ENCODE data around the gene MINDY2. TPM values are rescaled to one million over a fixed set of nuclear protein-coding genes. Genes with fewer than 3 reads are reported as not detected.
"Not testable (repeated sequence)": the region's sequence is repeated elsewhere in the genome, so short reads cannot be mapped to it uniquely, and the experiment has no call there.

The MINDY2 gene
- total and polyA plus RNA-seq, 12 donors: 3.8 to 37.4 (median 31.8) TPM

GRCh38 chr15:58797505-58797904 is 26.4 kb downstream of the MINDY2 start:
- Histone ChIP-seq H3K27ac (peak overlapping the region in 3 of 10 donors; percentile 3 to 23 (median 10)), H3K9me3 (no peaks in the 10 kb centered on the region), H3K36me3 (peaks cover 0 to 8% (median 0%) of the 10 kb centered on the region in 9 donors), H3K4me3 (no peak overlapping the region), H3K27me3 (no peaks in the 10 kb centered on the region), H3K4me1 (peaks cover 0 to 39% (median 14%) of the 10 kb centered on the region in 9 donors)
- TF ChIP-seq, protein P1, sequence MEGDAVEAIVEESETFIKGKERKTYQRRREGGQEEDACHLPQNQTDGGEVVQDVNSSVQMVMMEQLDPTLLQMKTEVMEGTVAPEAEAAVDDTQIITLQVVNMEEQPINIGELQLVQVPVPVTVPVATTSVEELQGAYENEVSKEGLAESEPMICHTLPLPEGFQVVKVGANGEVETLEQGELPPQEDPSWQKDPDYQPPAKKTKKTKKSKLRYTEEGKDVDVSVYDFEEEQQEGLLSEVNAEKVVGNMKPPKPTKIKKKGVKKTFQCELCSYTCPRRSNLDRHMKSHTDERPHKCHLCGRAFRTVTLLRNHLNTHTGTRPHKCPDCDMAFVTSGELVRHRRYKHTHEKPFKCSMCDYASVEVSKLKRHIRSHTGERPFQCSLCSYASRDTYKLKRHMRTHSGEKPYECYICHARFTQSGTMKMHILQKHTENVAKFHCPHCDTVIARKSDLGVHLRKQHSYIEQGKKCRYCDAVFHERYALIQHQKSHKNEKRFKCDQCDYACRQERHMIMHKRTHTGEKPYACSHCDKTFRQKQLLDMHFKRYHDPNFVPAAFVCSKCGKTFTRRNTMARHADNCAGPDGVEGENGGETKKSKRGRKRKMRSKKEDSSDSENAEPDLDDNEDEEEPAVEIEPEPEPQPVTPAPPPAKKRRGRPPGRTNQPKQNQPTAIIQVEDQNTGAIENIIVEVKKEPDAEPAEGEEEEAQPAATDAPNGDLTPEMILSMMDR (IDR thresholded peaks at IDR 0.05): no peak
- WGBS, 2 donors: 37 to 51% methylated on average over 3 of the region's 3 CpGs
- DNase-seq: no peak
- intact Hi-C loops (cut with DNase I): no loop called here
- peak in 3 of 8 donors; percentile 14 to 43 (median 15) for ATAC-seq

- no peaks in the 10 kb centered on the region for H3K9me3 ChIP-seq
- TF ChIP-seq, protein P1 (IDR thresholded peaks at IDR 0.05): no peak
- WGBS, 2 donors: 63 to 74% methylated on average over 1 of the region's 1 CpG
Measured at GRCh38 chr15:58805095-58805494, 34.0 kb downstream of the MINDY2 start.

DNA sequence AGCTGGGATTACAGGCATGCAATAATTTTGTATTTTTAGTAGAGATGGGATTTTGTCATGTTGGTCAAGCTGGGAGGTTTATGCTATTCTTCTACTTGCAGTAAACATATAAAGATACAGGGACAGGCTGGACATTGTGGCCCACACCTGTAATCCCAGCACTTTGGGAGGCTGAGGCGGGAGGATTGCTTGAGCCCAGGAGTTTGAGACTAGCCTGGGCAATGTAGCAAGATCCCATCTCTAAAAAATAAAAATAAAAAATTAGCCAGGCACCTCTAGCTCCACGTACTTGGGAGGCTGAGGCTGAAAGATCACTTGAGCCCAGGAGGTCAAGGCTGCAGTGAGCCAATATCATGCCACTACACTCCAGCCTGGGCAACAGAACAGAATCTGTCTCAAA is 52.2 kb downstream of the MINDY2 start:
- H3K27me3 ChIP-seq; intact Hi-C loops (cut with DNase I); H3K9me3 ChIP-seq; H3K4me3 ChIP-seq; ATAC-seq; H3K4me1 ChIP-seq; DNase-seq; H3K27ac ChIP-seq: not testable (repeated sequence)
- 94 to 98% methylated on average over 2 of the region's 2 CpGs for WGBS, 2 donors
- H3K36me3 ChIP-seq: peaks cover 0 to 84% (median 24%) of the 10 kb centered on the region in 9 donors

More at GRCh38 chr15:58805095-58805494, 34.0 kb downstream of the MINDY2 start:
- Histone ChIP-seq H3K27me3 (no peaks in the 10 kb centered on the region), H3K4me3 (no peak overlapping the region), H3K4me1 (peaks cover 0 to 6% (median 0%) of the 10 kb centered on the region in 9 donors), H3K36me3 (peaks cover 0 to 29% (median 0%) of the 10 kb centered on the region in 9 donors), H3K27ac (no peak overlapping the region)
- no peak for ATAC-seq
- DNase-seq: no peak
- intact Hi-C loops (cut with DNase I): no loop called here

- intact Hi-C loops (cut with DNase I): no loop called here
- Histone ChIP-seq H3K27me3 (no peaks in the 10 kb centered on the region), H3K9me3 (no peaks in the 10 kb centered on the region), H3K4me3 (no peak overlapping the region), H3K4me1 (peaks cover 0 to 12% (median 0%) of the 10 kb centered on the region in 9 donors), H3K36me3 (peaks cover 0 to 89% (median 14%) of the 10 kb centered on the region in 9 donors), H3K27ac (no peak overlapping the region)
- TF ChIP-seq, protein P1 (IDR thresholded peaks at IDR 0.05): no peak
- no peak for ATAC-seq
- DNase-seq: no peak
- 73 to 76% methylated on average over 2 of the region's 2 CpGs for WGBS, 2 donors
Measured at GRCh38 chr15:58830556-58830955, 59.5 kb downstream of the MINDY2 start.

GRCh38 chr15:58833681-58834426 is 62.8 kb downstream of the MINDY2 start:
- Histone ChIP-seq H3K36me3 (peaks cover 0 to 88% (median 0%) of the 10 kb centered on the region in 9 donors), H3K4me1 (peaks cover 0 to 12% (median 0%) of the 10 kb centered on the region in 9 donors)
- intact Hi-C loops (cut with DNase I); H3K27me3 ChIP-seq; H3K27ac ChIP-seq; H3K9me3 ChIP-seq; DNase-seq; ATAC-seq; H3K4me3 ChIP-seq: not testable (repeated sequence)
- WGBS, 2 donors: 55 to 58% methylated on average over 9 of the region's 9 CpGs
